Activated naive CD4-positive, alpha-beta T cell (primary cell): ENCODE results near the gene TRAP1.

ENCODE experiments used
- DNase-seq, 4 experiments: peaks; one replicate each; lab custom pipeline; 2025; lab: John Stamatoyannopoulos, UW

TRAP1 gene

DNA sequence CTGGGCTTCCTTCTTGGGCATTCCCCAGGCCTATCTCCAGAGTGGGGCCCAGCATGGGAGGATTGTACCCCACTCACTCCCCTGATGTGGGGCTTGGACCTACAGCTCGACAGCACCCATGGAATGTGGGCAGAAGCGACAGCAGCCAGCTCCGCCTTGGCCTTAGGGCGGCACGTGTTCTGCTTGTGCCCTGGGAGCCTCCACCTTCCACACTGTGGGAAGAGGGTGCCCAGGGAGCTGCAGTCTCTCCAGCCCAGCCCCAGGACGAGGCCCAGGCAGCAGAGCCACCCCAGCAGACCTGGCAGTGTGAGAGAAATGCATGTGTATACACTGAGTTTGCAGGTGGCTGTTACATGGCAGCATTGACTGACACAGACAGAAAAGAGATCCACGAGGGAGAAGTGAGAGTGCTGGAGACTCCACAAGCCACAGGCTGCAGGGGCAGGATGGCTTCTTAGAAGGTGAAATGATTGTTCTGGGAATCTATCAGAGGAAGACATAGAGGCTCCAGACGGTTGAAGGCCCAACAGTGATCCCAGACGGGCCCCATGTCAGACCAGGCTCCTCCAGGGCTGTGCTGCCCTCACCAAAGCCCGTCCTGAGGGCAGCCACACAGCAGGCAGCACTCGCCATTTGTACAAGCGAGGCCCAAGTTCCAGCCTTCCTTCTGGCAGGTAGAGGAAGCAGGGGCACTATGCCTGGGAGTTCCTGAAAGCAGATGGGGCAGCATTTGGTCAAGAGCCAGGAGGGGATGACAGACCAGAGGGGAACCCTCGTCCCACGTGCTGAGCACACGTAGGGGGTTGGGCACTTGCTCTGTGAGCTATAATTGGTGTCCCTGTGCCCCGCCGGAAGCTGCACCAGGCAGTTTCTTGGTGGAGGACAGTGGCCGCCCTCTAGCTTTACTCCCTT, 65.6 kb downstream of the TRAP1 start:
- DNase-seq: no peak

DNA sequence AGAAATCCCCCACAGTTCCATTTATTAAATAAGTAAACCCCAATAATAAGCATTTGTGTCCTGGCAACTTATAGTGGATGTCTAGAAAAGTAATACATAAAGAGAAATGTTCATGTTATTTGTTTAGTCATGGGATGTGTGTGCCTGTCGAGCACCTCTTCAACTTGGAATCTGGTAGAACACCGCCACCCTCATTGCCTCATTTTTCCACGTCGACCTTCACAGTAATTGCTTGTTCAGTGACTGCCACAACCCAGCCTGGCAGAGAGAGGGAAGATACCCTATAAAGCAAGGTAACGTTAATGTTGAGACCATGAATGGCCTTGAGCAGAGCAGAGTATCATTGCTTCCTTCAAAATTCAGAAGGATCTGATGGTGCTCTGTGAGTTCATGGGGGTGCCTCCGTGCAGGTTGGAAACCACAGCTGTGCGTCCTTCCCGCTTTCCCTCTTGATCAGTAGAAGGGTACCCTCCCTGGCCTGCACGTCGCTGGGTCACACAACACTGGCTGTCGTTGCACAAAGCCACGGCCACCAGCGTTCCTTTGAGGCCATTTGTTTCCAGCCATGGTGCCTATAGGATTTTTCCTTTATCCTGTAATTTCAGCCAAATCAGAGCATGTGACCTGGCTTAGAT, 66.6 kb downstream of the TRAP1 start:
- no peak for DNase-seq

DNA sequence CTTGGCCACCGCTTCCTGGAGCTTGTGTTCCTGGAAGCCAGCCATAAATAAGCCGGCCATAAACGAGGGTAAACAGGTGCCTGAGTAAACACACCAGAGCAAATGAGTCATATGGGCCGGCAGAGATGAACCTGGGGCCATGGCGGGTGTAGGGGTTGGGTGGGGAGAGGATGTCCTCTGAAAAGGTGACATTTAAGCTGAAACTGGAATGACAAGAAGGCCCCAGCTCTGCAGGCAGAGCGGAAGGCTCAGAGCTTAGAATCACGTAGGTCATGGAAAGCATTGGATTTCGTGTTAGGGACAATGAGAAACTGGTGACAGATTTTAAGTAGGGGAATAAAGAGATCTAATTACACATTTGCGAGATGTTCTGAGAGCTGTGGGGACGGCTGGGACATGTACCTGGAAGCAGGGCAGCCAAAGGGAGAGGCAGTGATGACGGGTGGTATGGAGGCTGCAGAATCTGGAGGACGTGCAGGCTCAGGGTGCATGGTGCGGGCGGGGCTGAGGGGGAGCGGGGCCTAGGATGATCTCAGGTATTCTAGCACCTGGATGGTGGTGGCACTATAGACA, 70.9 kb downstream of the TRAP1 start:
- DNase-seq: no peak

DNA sequence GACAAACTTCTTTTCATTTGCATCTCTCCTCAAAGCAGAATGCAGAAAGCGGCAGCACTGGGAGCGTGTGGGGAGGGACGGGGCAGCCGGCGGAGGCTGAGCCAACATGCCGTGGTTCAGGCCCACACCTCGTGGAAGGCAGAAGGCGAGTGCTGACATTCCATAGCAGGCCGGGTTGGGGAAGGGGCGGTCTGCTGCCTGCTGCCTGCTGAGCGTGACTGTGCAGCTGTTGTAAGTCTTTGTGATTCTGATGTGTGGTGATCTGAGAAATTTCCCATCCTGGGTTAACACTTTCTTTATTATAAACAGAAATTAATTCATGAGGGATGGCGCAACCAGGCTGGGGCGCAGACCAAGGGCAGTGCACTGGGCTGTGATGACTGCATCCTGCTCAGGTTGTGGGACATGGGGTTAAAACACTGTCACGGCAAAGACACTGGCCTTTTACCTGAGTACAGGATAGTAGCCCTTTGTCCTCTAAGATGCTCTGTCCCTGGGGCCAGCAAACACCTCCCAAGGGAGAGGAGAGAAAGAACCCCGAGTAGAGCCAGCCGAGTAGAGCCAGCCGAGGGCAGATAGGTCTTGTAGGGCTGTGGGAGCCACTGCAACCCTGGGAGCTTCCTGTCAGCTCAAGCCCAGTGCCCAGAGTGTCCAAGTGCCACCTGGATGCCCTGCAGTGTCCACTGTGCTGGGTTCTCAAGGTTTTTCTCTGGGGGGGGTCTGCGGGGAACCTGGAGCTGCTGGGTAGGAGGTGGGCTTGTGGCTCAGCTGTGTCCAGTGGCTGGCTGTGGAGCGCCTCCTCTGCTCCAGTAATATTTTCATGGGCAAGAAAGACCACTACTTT, 71.6 kb downstream of the TRAP1 start:
- DNase-seq: no peak

DNA sequence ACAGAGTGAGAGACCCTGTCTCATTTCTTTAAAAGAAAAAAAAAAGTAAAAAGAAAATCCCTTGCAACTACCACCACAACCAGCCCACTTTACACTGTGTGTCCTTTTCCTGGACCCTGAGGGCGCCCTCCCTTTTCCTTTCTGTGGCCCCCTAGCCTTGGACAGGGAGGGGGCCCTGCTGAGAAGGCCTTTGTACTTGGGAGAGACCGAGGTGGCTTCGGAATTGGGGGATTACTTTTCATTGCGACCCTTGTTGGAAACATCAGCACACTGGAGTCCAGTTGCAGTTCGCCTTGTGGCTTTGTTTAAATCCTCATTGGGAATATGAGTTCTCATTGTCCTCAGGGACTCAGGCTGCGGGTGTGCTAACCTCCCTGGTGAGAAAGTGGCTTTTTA, 72.2 kb downstream of the TRAP1 start:
- no peak for DNase-seq

DNA sequence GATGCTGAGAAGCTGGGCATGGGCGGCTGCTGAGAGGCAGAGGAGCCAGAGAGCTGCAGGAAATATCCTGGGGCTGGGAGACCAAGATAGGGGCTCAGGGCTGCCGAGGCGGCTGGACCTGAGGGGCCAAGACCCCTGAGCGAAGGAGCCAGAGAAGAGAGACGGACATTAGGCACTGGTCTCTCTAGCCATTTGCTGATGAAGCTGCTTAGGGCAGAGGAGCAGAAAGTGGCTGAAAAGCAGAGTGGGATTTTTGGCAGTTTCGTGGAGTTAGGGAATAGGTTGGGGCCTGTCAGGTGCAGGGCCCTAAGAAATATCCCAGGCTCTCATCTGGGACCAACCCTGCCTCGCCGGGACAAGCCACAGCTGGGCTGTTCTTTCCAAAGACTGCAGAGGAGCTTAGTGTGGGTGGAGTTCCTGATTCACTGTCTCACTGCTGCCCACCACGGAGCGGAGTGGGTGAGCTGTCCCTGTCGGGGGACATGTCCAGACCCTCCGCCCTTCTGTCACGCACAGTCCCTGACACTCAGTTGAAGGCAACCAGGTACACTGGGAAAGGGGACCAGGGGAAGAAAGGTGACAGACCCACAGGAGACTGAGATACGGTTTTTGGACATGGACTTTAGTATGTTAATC, 74.1 kb downstream of the TRAP1 start:
- no peak for DNase-seq

DNA sequence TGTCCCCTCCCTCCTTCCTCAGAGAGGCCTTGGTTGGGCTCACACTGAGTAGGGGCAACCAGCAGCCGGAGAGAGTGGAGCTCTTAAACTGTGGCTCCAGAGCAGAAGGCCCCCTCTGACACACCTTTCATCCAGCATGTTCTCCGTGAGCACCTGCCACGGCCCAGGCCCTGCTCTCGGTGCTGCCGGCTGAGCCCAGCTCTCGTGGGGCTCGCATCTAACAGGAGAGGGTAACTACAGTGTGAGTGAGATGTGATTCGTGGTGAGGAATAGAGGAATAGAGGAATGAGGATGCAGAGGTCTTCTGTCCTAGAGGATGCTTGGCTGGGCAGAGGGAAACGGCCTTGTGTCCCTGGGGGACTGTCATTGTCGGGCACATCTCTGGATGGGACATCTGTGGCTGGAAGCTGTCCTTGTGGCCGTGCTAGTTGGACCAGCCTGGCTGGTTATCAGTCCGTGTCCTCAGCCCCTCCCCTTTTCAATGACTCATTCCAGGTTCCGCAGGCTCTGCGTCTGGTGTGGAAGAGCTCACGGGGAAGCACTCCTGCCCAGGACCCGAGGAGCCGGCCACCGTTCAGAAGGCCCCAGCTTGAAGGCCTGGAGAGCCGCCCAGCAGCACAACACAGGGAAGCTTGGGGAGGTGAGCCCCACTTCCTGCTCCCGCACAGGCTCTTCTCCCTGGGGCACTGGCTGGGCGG, 74.8 kb downstream of the TRAP1 start:
- DNase-seq: no peak

DNA sequence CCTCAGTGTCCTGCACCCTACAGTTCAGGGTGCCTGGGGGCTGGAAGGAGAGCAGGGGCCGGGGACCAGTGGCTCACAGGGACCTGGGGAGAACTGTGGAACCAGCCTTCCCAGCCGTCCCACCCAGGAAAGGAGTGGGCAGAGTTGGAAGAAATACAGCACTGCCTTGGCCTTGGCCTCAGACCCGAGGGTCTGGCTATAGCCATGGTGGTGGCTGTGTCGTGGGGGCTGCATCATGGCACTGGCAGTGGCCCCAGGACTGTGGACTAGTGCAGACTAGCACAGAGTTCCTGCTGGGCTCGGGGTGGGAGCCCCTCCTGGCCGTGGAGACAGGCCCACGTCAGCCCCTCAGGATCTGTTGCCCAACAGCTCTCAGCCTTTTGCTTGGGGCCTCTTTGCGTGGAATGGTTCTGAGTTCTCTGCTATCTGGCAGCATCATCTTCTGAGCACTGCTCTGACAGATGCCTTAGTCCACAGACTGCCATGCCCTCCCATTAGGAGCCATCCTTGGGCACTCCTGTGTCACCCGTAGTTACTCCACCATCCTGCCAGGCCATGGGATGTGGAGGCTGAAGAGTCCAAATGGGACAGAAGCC, 75.4 kb downstream of the TRAP1 start:
- DNase-seq: no peak

DNA sequence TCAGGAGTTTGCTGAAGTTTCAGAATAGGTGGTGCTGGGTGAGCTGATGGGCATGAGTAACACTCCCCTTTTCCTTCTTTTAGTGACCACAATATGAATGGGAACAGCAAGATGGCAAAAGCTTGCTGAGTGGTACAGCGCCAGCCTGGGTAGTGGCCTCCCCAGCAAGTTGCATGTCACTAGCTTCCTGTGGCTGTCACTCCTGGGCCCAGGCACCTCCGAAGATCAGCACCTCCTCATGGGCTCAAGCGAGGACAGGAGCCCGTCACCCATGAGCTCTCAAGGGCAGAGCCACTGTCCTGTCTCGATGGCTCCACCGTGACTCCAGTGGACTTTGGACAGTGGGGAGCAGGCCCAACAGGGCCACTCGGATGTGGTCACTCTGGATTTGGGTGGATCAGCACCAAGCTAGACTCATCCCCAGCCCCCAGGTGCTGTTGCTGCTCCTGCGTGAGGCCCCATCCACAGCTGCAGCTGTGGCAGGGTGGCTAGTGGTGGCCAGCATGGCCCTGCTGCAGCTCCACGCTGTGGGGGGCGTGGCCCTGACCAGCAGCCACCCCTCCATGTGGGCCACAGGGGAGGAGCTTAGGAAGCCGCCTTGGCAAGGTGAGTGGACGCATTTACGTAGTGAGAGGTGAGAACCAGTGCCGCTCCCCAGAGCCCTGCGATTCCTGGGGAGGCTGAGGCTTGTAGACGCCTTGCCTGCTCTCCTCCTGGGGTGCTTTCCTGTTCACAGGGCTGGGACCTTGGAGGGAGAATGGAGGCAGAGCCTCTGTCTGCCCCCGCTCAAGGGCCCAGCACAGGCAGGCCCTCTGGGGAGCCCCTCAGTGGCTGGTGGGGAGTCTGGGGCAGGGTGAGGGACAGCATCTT, 76.5 kb downstream of the TRAP1 start:
- no peak for DNase-seq

DNA sequence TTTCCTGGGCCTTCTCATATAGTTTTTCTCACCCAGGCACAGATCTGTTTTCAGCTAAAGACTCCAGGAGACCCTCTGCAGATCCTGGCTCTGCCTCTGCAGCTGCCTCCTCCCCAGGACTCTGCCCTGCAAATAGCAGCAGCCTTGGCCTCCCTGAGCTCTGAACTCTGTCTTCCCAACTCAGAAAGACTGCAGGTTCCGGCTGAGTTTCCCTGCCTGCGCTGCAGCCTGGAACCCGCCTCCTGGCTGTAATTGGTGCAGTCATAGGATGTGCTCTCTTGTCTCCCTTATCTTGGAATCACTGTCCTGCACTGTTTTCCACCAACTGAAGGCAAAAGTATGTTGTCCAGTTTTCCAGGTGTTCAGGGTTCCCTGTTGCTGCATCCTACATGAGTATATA, 77.1 kb downstream of the TRAP1 start:
- DNase-seq: no peak

DNA sequence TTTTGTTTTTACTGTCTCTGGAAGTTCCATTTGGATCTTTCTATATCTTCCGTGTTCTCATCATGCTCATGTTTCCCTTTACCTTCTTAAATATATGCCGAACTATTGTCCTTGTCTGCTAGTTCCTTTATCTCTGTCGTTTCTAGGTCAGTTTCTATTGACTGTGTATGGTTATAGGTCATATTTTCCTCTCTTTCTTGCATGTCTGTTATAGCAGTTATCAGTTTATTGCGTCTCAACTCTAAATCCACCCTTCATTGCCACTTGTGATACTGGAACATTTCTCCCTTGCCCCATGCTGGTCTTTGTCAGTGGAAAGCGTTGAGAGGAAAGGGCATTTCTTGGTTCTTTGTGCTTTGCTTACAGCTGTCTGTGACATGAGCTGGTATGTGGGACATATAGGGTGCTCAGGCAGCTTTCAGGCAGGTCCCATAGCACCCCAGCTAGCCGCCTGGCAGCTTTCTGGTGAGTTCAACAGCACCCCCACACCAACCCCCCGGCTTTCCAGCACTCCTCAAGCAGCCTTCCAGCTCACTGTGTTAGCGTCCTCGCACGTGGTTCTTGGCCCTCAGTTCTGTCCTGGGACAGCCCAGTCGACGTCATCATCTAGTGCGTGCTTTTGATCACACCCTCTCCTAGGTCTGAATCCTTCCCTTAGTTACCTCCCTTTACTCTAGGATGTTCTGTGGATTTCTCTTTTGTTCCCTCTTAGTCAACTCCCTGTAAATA, 78.2 kb downstream of the TRAP1 start:
- no peak for DNase-seq

DNA sequence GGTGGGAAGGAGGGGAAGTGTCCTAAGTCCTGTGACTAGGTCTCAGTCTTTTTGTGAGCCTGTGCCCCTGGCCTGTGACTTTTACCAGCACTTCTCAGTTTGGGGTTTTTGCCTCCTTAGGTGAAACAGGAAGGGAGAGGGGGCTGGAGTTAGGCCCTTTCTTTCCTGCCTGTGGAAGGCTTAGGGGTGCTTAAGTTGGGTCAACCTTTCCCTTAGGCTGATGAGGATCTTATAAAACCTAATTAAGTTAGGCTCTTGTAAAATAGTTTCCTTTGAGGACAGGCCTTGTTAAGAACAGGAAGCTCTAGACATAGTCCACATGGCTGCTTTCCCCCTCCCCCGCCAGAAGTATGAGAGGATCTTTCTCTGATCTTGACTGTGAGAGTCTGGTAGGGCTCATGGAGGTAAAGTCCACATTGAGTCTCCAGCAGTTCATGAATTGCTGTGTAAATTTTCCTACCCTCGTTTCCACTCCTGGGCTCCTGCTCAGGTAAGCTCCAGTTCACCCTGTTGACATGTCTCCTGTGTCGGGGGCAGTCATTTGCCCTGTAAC, 79.9 kb downstream of the TRAP1 start:
- peak in 2 of 4 experiments; percentile 15 to 16 for DNase-seq

DNA sequence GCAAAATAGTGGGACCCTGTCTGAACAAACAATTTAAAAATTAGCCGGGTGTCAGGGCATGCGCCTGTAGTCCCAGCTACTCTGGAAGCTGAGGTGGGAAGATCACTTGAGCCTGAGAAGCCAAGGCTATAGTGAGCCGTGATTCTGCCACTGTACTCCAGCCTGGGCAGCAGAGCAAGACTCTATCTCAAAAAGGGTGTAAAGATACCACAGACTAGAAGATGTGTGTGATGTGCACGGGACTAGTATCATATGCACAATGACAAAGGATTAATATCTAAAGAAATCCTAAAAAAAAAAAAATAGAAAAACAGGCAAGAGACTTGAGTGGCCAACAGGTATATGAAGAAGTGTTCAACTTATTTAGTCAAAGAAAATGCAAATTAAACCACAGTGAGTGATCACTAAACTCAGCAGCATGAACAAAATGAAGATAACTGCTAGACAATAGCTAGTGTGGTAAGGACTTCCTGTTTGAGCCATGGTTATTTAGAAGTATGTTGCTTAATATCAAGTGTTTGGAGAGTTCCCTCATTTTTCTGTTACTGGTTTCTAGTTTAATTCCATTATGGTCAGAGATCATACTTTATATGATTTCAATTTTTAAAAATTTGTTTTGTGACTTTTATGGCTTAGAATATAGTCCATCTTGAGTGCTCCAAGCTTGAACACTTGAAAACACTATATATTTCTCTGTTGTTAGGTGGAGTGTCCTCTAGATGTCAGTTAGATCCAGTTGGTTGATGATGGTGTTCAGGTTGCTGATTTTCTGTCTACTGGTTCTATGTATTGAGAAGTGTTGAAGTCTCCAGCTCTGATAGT, 91.2 kb downstream of the TRAP1 start:
- DNase-seq: no peak

DNA sequence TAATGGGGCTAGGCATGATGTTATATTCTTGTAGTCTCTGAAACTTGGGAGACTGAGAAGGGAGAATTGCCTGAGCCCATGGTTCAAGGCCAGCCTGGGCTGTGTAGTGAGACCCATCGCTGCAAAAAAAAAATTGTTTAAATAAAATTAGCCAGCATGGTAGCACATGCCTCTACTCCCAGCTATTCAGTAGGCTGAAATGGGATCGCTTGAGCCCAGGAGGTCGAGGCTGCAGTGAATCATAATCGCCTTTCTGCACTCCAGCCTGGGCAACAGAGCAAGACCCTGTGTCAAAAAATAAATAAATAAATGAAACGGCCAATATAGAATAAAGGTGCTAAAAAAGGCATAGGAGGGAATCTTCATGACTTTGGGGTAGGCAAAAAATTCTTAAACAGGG, 92.0 kb downstream of the TRAP1 start:
- DNase-seq: no peak

DNA sequence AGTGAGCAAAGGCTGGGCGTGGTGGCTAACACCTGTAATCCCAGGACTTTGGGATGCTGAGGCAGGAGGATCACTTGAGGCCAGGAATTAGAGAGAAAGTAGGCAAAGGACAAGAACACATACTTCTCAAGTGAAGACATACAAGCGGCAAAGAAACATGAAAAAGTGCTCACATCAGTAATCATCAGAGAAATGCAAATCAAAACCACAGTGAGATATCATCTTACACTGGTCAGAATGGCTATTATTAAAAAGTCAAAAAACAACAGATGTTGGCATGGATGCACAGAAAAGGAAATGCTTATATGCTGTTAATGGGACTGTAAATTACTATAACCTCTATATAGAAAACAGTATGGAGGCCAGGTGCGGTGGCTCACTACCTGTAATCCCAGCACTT, 93.7 kb downstream of the TRAP1 start:
- DNase-seq: no peak

DNA sequence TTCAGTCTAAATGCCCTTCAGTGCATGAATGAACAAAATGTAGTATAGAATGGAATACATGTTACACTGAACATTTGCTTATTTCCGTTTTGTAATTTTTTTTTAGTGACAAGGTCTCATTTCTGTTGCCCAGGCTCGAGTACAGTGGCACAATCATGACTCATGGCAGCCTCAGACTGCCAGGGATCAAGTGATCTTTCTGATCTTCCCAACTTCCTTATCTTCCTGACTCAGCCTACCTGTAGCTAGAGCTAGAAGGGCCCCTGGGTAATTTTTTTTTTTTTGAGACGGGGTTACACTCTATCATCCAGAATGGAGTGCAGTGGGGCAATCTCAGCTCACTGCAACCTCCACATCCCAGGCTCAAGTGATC, 98.6 kb downstream of the TRAP1 start:
- DNase-seq: no peak

DNA sequence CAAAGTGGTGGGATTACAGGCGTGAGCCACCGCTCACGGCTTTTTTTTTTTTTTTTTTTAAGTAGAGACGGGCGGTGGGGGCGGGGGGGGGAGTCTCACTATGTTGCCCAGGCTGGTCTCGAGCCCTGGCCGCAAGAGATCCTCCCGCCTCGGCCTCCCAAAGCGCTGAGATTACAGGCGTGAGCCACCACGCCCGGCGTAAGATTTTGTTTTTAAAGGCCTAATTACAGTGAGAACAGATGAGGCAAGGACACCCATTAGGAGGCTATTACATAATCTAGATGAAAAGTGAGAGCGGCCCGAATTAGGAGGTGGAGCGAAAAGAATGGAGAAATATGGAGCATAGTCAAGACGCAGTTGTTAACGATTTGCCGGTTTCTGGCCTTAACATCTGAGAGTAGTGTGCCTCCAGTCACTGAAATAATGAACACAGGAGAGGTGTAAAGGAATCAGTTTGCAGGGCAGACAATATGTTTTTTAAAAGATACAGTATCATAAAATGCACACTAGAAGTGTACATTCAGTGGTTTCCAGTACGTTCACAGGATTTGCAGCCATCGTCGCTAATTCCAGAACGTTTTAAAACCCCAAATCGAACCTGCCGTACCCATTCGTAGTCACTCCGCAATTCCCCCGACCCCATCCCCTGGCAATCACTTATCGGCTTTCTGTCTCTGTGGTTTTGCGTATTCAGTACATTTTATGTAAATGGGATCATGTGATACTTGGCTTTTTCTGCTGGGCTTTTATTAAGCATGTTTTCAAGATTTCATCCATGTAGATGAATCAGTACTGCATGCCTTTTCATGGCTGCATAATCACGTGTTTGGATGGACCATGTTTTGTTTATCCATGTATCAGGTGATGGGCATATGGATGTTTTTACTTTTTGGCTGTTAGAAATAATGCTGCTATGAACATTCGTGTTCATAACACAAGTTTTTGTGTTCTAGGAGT, 104.5 kb downstream of the TRAP1 start:
- no peak for DNase-seq
